Vagina (tissue), 2 donors: ENCODE results near the gene EPHB6. TPM values are rescaled to one million over a fixed set of nuclear protein-coding genes. Genes with fewer than 3 reads are reported as not detected.

Source experiments
- DNase-seq, 2 donors: peaks; one replicate each; pipeline ENCODE4 v3.0.0-alpha.2; 2017; ENCODE audit errors: extremely low spot score in 2 of 2
- H3K27ac ChIP-seq: fragments of 200-600 bp; sonication (generic); one replicate; pipeline ENCODE4 v1.5.1; 2019
- H3K27me3 ChIP-seq: fragments of 200-600 bp; sonication (generic); one replicate; pipeline ENCODE4 v1.5.1; 2019
- H3K36me3 ChIP-seq, 2 donors: fragments of 200-600 bp; sonication (generic); one replicate each; pipeline ENCODE4 v1.5.1; 2017 to 2019
- H3K4me1 ChIP-seq: fragments of 200-600 bp; sonication (generic); one replicate; pipeline ENCODE4 v1.5.1; 2019
- H3K4me3 ChIP-seq, 2 donors: fragments of 200-600 bp; sonication (generic); 1 replicate in 1 of 2; 2 replicates in 1 of 2; pipeline ENCODE4 v1.5.1; 2016 to 2019
- H3K9me3 ChIP-seq: fragments of 200-600 bp; sonication (generic); one replicate; pipeline ENCODE4 v1.5.1; 2019
- CTCF ChIP-seq, 3 experiments: fragments of 450-650 bp in 2 of 3; fragments of 200-600 bp in 1 of 3; sonication (generic) in 1 of 3; IDR thresholded peaks; one replicate each; pipeline ENCODE4 v1.5.1; 2017 to 2019; ENCODE audit warnings: antibody characterized with exemption in 3 of 3, mild to moderate bottlenecking in 2 of 3, moderate library complexity in 2 of 3
- POLR2A ChIP-seq, 2 donors: fragments of 450-650 bp; IDR thresholded peaks; one replicate each; pipeline ENCODE4 v1.6.1; 2017; ENCODE audit warnings: antibody characterized with exemption in 2 of 2, mild to moderate bottlenecking in 2 of 2, moderate library complexity in 2 of 2
- POLR2AphosphoS5 ChIP-seq, 2 donors: sonication (generic); formaldehyde crosslinking; IDR thresholded peaks; one replicate each; pipeline ENCODE4 v1.9.0; 2017; ENCODE audit warnings: antibody characterized with exemption in 2 of 2, mild to moderate bottlenecking in 2 of 2, low read depth in 1 of 2; ENCODE audit not compliant: insufficient read depth in 1 of 2
- intact Hi-C: fragments of 100-400 bp; cut with DNase I; formaldehyde crosslinking; loops from one replicate; pipeline ENCODE4 v1.15.1; 2023
- total RNA-seq: library from RNA; depleted of rRNA; stranded (reverse); fragments of >200 nt; gene quantifications from one replicate; pipeline ENCODE4 v1.2.3, GENCODE V29; 2016

Gene EPHB6
- total RNA-seq, 1 donor from 2014 or later, result 68.3 TPM

- H3K36me3 ChIP-seq, result no peaks in the 10 kb centered on the region
- intact Hi-C loops, result no loop called here
- no peak overlapping the region for H3K27ac ChIP-seq
- H3K27me3 ChIP-seq, result no peaks in the 10 kb centered on the region
- no peak overlapping the region for H3K4me3 ChIP-seq
- no peak for TF ChIP-seq POLR2AphosphoS5 (IDR thresholded peaks at IDR 0.05; ENCODE audit: insufficient read depth in 1 of 2, low read depth in 1 of 2)
- TF ChIP-seq POLR2A (IDR thresholded peaks at IDR 0.05), result no peak
- no peak for TF ChIP-seq CTCF (IDR thresholded peaks at IDR 0.05)
- no peaks in the 10 kb centered on the region for H3K9me3 ChIP-seq
- no peak for DNase-seq
- H3K4me1 ChIP-seq, result no peaks in the 10 kb centered on the region
Measured at GRCh38 chr7:142879060-142879459, 24.2 kb downstream of the EPHB6 start.

- intact Hi-C loops, result no loop called here
- no peaks in the 10 kb centered on the region for H3K36me3 ChIP-seq
- no peak overlapping the region for H3K4me3 ChIP-seq
- peak in 1 of 3 experiments; percentile 50 for TF ChIP-seq CTCF (IDR thresholded peaks at IDR 0.05)
- TF ChIP-seq POLR2AphosphoS5 (IDR thresholded peaks at IDR 0.05; ENCODE audit: insufficient read depth in 1 of 2, low read depth in 1 of 2), result no peak
- H3K4me1 ChIP-seq, result peaks cover 3% of the 10 kb centered on the region
- H3K9me3 ChIP-seq, result no peaks in the 10 kb centered on the region
- H3K27me3 ChIP-seq, result no peaks in the 10 kb centered on the region
- DNase-seq, result peak; percentile 54 to 67
- H3K27ac ChIP-seq, result no peak overlapping the region
Measured at GRCh38 chr7:142880876-142881505, 26.1 kb downstream of the EPHB6 start.

GRCh38 chr7:142881586-142882337 lies 26.9 kb downstream of the EPHB6 start:
- TF ChIP-seq POLR2A (IDR thresholded peaks at IDR 0.05) (no peak), CTCF (IDR thresholded peaks at IDR 0.05) (no peak), POLR2AphosphoS5 (IDR thresholded peaks at IDR 0.05; ENCODE audit: insufficient read depth in 1 of 2, low read depth in 1 of 2) (no peak)
- Histone ChIP-seq H3K27ac (no peak overlapping the region), H3K4me3 (no peak overlapping the region), H3K9me3 (no peaks in the 10 kb centered on the region), H3K4me1 (peaks cover 11% of the 10 kb centered on the region), H3K27me3 (no peaks in the 10 kb centered on the region), H3K36me3 (no peaks in the 10 kb centered on the region)
- intact Hi-C loops, result no loop called here
- peak in 1 of 2 donors; percentile 91 for DNase-seq

- Histone ChIP-seq H3K27me3 (no peaks in the 10 kb centered on the region), H3K27ac (no peak overlapping the region), H3K4me3 (no peak overlapping the region), H3K36me3 (no peaks in the 10 kb centered on the region), H3K4me1 (peaks cover 12% of the 10 kb centered on the region), H3K9me3 (no peaks in the 10 kb centered on the region)
- TF ChIP-seq POLR2A (IDR thresholded peaks at IDR 0.05) (no peak), POLR2AphosphoS5 (IDR thresholded peaks at IDR 0.05; ENCODE audit: insufficient read depth in 1 of 2, low read depth in 1 of 2) (no peak)
- DNase-seq, result peak in 1 of 2 donors; percentile 58
- intact Hi-C loops, result no loop called here
Measured at GRCh38 chr7:142882338-142882678, 27.4 kb downstream of the EPHB6 start.

- DNase-seq, result peak in 1 of 2 donors; percentile 74
- intact Hi-C loops, result no loop called here
- Histone ChIP-seq H3K4me3 (no peak overlapping the region), H3K4me1 (peaks cover 12% of the 10 kb centered on the region), H3K27me3 (no peaks in the 10 kb centered on the region), H3K9me3 (no peaks in the 10 kb centered on the region), H3K27ac (no peak overlapping the region), H3K36me3 (no peaks in the 10 kb centered on the region)
- TF ChIP-seq CTCF (IDR thresholded peaks at IDR 0.05) (no peak), POLR2AphosphoS5 (IDR thresholded peaks at IDR 0.05; ENCODE audit: insufficient read depth in 1 of 2, low read depth in 1 of 2) (no peak), POLR2A (IDR thresholded peaks at IDR 0.05) (no peak)
Measured at GRCh38 chr7:142883145-142883544, 28.3 kb downstream of the EPHB6 start.
